Measurements from ENCODE around the gene TELO2. TPM values are rescaled to one million over a fixed set of nuclear protein-coding genes. Genes with fewer than 3 reads are reported as not detected.

Gene TELO2
- total and polyA plus RNA-seq, 2 donors (not counting 1 experiment from before 2014, with no cell fraction given), result 6.3 to 10.9 TPM

GRCh38 chr16:1537763-1538289 is 44.7 kb downstream of the TELO2 start:
- peaks cover 17% of the 10 kb centered on the region for H3K4me1 ChIP-seq (ENCODE audit: control insufficient read depth, extremely low read depth, insufficient read depth, low read length)
- no peak for DNase-seq (ENCODE audit: low read depth in 2 of 2)
- no peaks in the 10 kb centered on the region for H4K20me1 ChIP-seq (ENCODE audit: control insufficient read depth, extremely low read depth, insufficient read depth, low read length)
- peaks cover 35% of the 10 kb centered on the region for H3K79me2 ChIP-seq (ENCODE audit: control insufficient read depth, insufficient read depth, low read length)
- no peak overlapping the region for H3K27ac ChIP-seq (ENCODE audit: insufficient read depth, low read length)
- peaks cover 24% of the 10 kb centered on the region for H3K36me3 ChIP-seq (ENCODE audit: control insufficient read depth, insufficient read depth, low read length)
- H3K27me3 ChIP-seq (ENCODE audit: control insufficient read depth, insufficient read depth, low read length), result no peaks in the 10 kb centered on the region
- H3K4me3 ChIP-seq (replicated peaks in 1 of 4; ENCODE audit: control extremely low read depth in 1 of 4, insufficient read depth in 1 of 4, low read depth in 3 of 4, low read length in 4 of 4), result no peak overlapping the region
- no peak overlapping the region for H3K9ac ChIP-seq (ENCODE audit: insufficient read depth, low read length)
- no peak overlapping the region for H2AFZ ChIP-seq (ENCODE audit: low read length)
- no peak overlapping the region for H3K4me2 ChIP-seq (ENCODE audit: extremely low read depth, insufficient read depth, low read length)
- H3K9me3 ChIP-seq (ENCODE audit: control insufficient read depth, insufficient read depth, low read depth, low read length), result no peaks in the 10 kb centered on the region
- no peak for TF ChIP-seq CTCF (conservative IDR thresholded peaks at IDR 0.05 in 1 of 2, IDR thresholded peaks at IDR 0.05 in 1 of 2; ENCODE audit: low read depth in 1 of 2, low read length in 2 of 2)
- TF ChIP-seq EZH2 (IDR thresholded peaks at IDR 0.05; ENCODE audit: low read length, missing control alignments), result no peak

GRCh38 chr16:1538804-1539520 is 45.8 kb downstream of the TELO2 start:
- peaks cover 26% of the 10 kb centered on the region for H3K36me3 ChIP-seq (ENCODE audit: control insufficient read depth, insufficient read depth, low read length)
- H3K27ac ChIP-seq (ENCODE audit: insufficient read depth, low read length), result no peak overlapping the region
- H3K27me3 ChIP-seq (ENCODE audit: control insufficient read depth, insufficient read depth, low read length), result no peaks in the 10 kb centered on the region
- TF ChIP-seq CTCF (conservative IDR thresholded peaks at IDR 0.05 in 1 of 2, IDR thresholded peaks at IDR 0.05 in 1 of 2; ENCODE audit: low read depth in 1 of 2, low read length in 2 of 2) (no peak), EZH2 (IDR thresholded peaks at IDR 0.05; ENCODE audit: low read length, missing control alignments) (no peak)
- peaks cover 21% of the 10 kb centered on the region for H3K4me1 ChIP-seq (ENCODE audit: control insufficient read depth, extremely low read depth, insufficient read depth, low read length)
- peaks cover 35% of the 10 kb centered on the region for H3K79me2 ChIP-seq (ENCODE audit: control insufficient read depth, insufficient read depth, low read length)
- H3K4me3 ChIP-seq (replicated peaks in 1 of 4; ENCODE audit: control extremely low read depth in 1 of 4, insufficient read depth in 1 of 4, low read depth in 3 of 4, low read length in 4 of 4), result no peak overlapping the region
- H3K9me3 ChIP-seq (ENCODE audit: control insufficient read depth, insufficient read depth, low read depth, low read length), result no peaks in the 10 kb centered on the region
- no peak overlapping the region for H3K9ac ChIP-seq (ENCODE audit: insufficient read depth, low read length)
- no peak overlapping the region for H3K4me2 ChIP-seq (ENCODE audit: extremely low read depth, insufficient read depth, low read length)
- H2AFZ ChIP-seq (ENCODE audit: low read length), result no peak overlapping the region
- no peak for DNase-seq (ENCODE audit: low read depth in 2 of 2)
- H4K20me1 ChIP-seq (ENCODE audit: control insufficient read depth, extremely low read depth, insufficient read depth, low read length), result no peaks in the 10 kb centered on the region

- no peak overlapping the region for H3K4me3 ChIP-seq (replicated peaks in 1 of 4; ENCODE audit: control extremely low read depth in 1 of 4, insufficient read depth in 1 of 4, low read depth in 3 of 4, low read length in 4 of 4)
- peaks cover 29% of the 10 kb centered on the region for H3K79me2 ChIP-seq (ENCODE audit: control insufficient read depth, insufficient read depth, low read length)
- H4K20me1 ChIP-seq (ENCODE audit: control insufficient read depth, extremely low read depth, insufficient read depth, low read length), result no peaks in the 10 kb centered on the region
- H3K9ac ChIP-seq (ENCODE audit: insufficient read depth, low read length), result no peak overlapping the region
- DNase-seq (ENCODE audit: low read depth in 2 of 2), result no peak
- TF ChIP-seq CTCF (conservative IDR thresholded peaks at IDR 0.05 in 1 of 2, IDR thresholded peaks at IDR 0.05 in 1 of 2; ENCODE audit: low read depth in 1 of 2, low read length in 2 of 2) (no peak), EZH2 (IDR thresholded peaks at IDR 0.05; ENCODE audit: low read length, missing control alignments) (no peak)
- peaks cover 26% of the 10 kb centered on the region for H3K36me3 ChIP-seq (ENCODE audit: control insufficient read depth, insufficient read depth, low read length)
- H3K9me3 ChIP-seq (ENCODE audit: control insufficient read depth, insufficient read depth, low read depth, low read length), result no peaks in the 10 kb centered on the region
- H3K4me1 ChIP-seq (ENCODE audit: control insufficient read depth, extremely low read depth, insufficient read depth, low read length), result peaks cover 22% of the 10 kb centered on the region
- no peaks in the 10 kb centered on the region for H3K27me3 ChIP-seq (ENCODE audit: control insufficient read depth, insufficient read depth, low read length)
- H2AFZ ChIP-seq (ENCODE audit: low read length), result no peak overlapping the region
- H3K27ac ChIP-seq (ENCODE audit: insufficient read depth, low read length), result no peak overlapping the region
- H3K4me2 ChIP-seq (ENCODE audit: extremely low read depth, insufficient read depth, low read length), result no peak overlapping the region
Measured at GRCh38 chr16:1539720-1540555, 46.8 kb downstream of the TELO2 start.
